GM19467 (cell line): ENCODE data around the gene SCARB2.

Experiments used
- ATAC-seq: cut with Tn5 transposase; IDR thresholded peaks from one replicate; pipeline ENCODE4 v1.9.1; 2021; ENCODE audit warnings: mild to moderate bottlenecking, moderate library complexity; ENCODE audit not compliant: unreplicated experiment

Gene SCARB2

GRCh38 chr4:76156635-76157034, 57.0 kb downstream of the SCARB2 start:
- no peak for ATAC-seq

GRCh38 chr4:76155979-76156378, 57.6 kb downstream of the SCARB2 start:
- no peak for ATAC-seq

- ATAC-seq = no peak
Measured at GRCh38 chr4:76153356-76153755, 60.3 kb downstream of the SCARB2 start.

GRCh38 chr4:76148142-76148865, 65.3 kb downstream of the SCARB2 start, which contains the start of gene NUP54:
NUP54 (minus strand) TSS chr4:76148397; CDS start chr4:76148374, 23 bp downstream.
- peak; percentile 98 for ATAC-seq

- ATAC-seq = peak; percentile 29
Measured at GRCh38 chr4:76147454-76148141, 66.0 kb downstream of the SCARB2 start.

GRCh38 chr4:76144546-76144945, 69.1 kb downstream of the SCARB2 start:
- no peak for ATAC-seq

- ATAC-seq = no peak
Measured at GRCh38 chr4:76141241-76141640, 72.4 kb downstream of the SCARB2 start.

- no peak for ATAC-seq
Measured at GRCh38 chr4:76127754-76128153, 85.9 kb downstream of the SCARB2 start.

GRCh38 chr4:76125816-76126215, 87.8 kb downstream of the SCARB2 start:
- ATAC-seq = no peak

- no peak for ATAC-seq
Measured at GRCh38 chr4:76120199-76120598, 93.4 kb downstream of the SCARB2 start.

- ATAC-seq = no peak
Measured at GRCh38 chr4:76117536-76117935, 96.1 kb downstream of the SCARB2 start.

GRCh38 chr4:76116821-76117220, 96.8 kb downstream of the SCARB2 start:
- ATAC-seq = no peak
